GM18511 (cell line): ENCODE results near the gene OR2G6.
"Not testable (repeated sequence)": the region's sequence is repeated elsewhere in the genome, so short reads cannot be mapped to it uniquely, and the experiment has no call there.

Experiments
- ATAC-seq: cut with Tn5 transposase; IDR thresholded peaks from one replicate; pipeline ENCODE4 v1.9.1; 2021; ENCODE audit warnings: mild to moderate bottlenecking, moderate library complexity; ENCODE audit not compliant: unreplicated experiment

The OR2G6 gene

DNA sequence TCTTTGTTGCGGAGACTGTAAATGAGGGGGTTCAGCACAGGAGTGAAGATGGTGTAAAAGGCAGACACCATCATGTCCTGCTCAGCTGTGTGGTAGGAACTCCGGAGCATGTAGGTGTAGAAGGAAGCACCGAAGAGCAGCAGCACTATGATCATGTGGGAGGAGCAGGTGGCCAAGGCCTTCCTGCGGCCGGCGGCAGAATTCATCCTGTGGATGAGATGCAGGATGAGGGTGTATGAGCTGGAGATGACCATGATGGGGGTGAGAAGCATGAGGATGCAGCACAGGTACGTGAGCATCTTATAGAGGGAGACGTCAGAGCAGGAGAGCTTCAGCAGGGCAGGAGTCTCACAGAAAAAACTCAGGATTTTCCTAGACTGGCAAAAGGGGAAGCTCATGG lies 66.0 kb downstream of the OR2G6 start:
- ATAC-seq = not testable (repeated sequence)

DNA sequence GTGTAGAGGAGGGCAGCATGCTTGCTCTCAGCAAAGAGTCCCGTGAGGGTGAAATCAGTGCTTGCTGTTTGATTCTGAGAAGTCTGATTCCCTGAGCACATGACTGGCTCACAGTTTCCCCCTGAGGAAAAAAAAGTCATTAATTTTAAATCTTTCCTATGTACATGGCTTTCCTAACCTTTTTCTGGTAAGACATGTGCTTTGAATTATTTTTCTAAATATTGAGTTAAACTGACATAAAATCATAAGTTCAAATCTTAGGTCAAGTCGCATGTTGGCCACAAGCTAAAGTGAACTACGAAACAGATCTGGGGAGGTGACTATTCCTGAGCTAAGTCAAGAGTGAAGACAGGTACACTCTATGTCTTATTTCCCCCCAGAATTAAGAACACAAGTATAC lies 66.8 kb downstream of the OR2G6 start, which contains the start of gene OR2T34:
Gene OR2T34, minus strand, starts transcription at position 101 of the 400 bp plus-strand sequence. Its CDS starts 0 bp downstream, at position 101.
- not testable (repeated sequence) for ATAC-seq

DNA sequence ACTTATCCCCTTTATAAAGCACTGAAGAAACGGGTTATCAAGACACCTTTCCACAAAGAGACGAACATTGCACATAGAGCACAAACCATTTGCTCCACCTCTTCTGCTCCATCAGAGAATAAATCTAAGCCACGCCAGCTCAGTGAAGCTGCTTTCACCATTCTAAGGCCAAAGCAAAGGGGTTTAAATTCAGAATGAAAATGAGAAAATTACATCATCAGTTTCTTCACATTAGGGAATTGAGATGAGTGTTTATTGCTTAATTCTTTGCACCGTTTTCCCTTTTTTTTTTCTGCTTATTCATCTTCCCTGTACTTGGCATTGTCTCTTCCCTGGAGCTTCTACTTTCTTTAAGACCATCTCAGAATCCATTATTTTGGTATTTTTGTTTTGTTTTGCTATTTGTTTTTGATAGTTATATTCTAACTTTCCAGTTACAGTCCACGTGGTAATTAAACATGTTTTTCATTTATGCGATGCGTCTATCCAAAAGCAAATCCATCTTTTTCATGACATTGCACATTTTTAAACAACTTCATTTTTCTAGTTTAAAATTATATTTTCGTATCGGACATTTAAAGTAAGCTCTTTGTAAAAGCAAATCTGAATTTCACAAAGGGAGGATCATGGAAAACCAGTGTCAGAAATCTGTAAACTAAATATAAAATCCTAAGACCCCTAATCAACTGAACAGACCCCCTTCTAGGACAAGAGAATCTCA lies 68.5 kb downstream of the OR2G6 start:
- no peak for ATAC-seq
